ENCODE data around the gene DDX54. TPM values are rescaled to one million over a fixed set of nuclear protein-coding genes. Genes with fewer than 3 reads are reported as not detected.
"Not testable (repeated sequence)": the region's sequence is repeated elsewhere in the genome, so short reads cannot be mapped to it uniquely, and the experiment has no call there.

Gene DDX54
- total RNA-seq, 8 experiments from 2014 or later: 19.2 to 57.8 (median 36.7) TPM

DNA sequence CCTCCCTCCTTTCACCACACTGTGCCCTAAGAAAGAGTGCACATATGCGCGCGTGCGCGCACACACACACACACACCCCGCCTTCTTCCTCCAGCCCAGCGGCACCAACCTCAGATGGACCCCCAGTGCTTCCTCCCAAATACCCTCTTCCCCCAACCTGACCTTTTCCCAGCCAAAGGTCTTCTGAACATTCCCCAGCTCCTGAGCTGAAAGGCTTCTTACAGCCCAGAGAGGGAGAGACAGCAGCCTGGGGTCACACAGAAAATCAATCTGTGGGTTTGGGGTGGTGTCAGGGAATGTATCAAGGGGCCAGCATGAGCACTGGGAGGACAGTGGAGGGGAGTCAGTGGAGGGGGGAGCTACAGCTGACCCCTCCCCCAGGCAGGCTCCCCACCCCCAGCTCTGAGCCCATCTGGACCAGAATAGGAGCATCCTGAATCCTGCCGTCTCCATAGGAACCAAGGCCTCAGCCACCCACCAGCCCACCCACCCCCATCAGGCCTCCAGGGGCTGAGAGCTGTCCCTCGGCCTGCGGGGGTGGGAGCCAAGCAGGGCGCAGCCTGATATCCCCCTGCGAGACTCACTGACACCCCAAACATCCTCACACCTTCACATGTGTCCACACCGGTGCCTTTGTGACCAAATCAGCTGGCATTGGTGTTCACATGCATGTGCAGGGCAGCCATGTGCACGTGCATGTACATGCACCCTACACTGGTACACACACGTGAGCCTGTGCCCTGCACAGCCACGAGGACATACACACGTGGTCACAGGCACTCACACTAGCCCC is 55.4 kb downstream of the DDX54 start:
- Histone ChIP-seq H3K4me3 (no peak overlapping the region), H3K27ac (no peak overlapping the region), H3K4me1 (replicated peaks in 1 of 2) (peaks cover 0 to 8% of the 10 kb centered on the region in 2 donors)
- in situ Hi-C loops (cut with MboI; ENCODE audit: low pct_unique_long_range_greater_than_20kb in 2 of 9, low sequenced_read_pairs in 9 of 9, unreplicated experiment in 9 of 9): no loop called here
- ATAC-seq (replicated peaks in 6 of 8): peak in 3 of 8 experiments; percentile 6 to 37 (median 20)
- WGBS, 10 experiments: 63 to 77% (median 64%) methylated on average over 5 to 12 of the region's 17 CpGs; no CpG with 5 or more reads in 7 of the 10 experiments

DNA sequence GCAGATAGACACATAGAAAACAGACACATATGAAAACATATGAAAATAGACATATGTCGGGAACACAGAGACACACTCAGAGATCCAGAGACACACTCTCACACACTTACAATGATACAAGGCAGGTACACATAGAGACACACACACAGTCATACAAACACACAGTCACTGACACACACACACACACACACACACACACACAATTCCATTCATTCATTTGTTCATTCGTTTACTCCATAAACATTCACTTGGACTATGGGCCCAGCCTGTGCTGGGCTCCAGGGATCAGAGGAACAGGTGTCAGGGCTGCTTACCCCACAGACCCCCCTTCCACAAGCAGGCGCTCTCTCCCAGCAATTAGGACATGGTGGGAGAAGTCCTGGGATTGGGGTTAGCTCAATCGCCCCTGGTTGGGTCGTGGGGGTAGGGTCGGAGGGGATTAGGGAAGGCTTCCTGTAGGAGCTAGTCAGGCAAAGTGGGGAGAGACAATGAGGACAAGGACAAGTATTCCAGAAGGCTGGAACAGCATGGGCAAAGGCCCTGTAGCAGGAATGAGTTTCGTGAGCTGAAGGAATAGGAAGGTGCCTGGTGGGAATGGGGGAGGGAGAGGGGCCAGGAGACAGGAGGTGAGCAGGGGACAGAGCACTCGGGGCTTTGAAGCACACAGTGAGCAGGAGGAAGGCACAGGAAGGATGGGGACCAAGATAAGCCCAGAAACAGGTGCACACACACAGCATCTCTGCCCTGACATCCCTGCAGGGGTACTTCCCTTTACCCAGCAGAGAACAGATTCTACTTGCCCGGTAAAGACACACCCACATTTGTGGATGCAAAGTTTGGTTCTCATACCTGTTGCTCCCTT is 56.2 kb downstream of the DDX54 start:
- Histone ChIP-seq H3K4me3 (no peak overlapping the region), H3K27ac (no peak overlapping the region), H3K4me1 (replicated peaks in 1 of 2) (peaks cover 0 to 8% of the 10 kb centered on the region in 2 donors)
- 0 to 100% (median 48%) methylated on average over 1 to 4 of the region's 9 CpGs; no CpG with 5 or more reads in 1 of the 10 experiments for whole genome bisulfite sequencing, 10 experiments
- in situ Hi-C loops (cut with MboI; ENCODE audit: low pct_unique_long_range_greater_than_20kb in 2 of 9, low sequenced_read_pairs in 9 of 9, unreplicated experiment in 9 of 9): no loop called here
- no peak for ATAC-seq (replicated peaks in 6 of 8)

DNA sequence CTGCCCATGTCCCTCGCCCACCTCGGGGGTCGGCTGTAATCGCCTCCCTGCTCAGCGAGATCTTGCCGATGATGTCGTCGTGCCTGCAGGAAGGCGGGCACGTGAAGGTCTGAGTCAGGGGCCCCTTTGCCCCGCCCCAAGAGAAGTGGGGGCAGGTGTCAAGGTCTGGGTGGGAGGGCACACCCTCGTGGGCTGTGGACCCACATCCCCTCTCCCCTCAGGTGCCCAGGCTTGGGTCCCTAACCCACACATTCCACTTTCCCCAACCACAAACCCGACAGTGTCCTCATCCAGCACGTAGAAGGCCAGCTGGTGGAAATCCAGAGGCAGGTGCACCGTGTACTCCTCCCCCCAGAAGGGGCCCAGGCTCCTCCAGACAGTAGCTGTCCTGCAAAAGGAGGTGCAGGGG is 57.5 kb downstream of the DDX54 start:
- Histone ChIP-seq H3K27ac (no peak overlapping the region), H3K4me3 (no peak overlapping the region), H3K4me1 (replicated peaks in 1 of 2) (peaks cover 0 to 8% of the 10 kb centered on the region in 2 donors)
- 18 to 50% (median 34%) methylated on average over 3 to 12 of the region's 15 CpGs; no CpG with 5 or more reads in 7 of the 10 experiments for WGBS, 10 experiments
- in situ Hi-C loops (cut with MboI; ENCODE audit: low pct_unique_long_range_greater_than_20kb in 2 of 9, low sequenced_read_pairs in 9 of 9, unreplicated experiment in 9 of 9): no loop called here
- ATAC-seq (replicated peaks in 6 of 8): peak in 2 of 8 experiments; percentile 4 to 57

DNA sequence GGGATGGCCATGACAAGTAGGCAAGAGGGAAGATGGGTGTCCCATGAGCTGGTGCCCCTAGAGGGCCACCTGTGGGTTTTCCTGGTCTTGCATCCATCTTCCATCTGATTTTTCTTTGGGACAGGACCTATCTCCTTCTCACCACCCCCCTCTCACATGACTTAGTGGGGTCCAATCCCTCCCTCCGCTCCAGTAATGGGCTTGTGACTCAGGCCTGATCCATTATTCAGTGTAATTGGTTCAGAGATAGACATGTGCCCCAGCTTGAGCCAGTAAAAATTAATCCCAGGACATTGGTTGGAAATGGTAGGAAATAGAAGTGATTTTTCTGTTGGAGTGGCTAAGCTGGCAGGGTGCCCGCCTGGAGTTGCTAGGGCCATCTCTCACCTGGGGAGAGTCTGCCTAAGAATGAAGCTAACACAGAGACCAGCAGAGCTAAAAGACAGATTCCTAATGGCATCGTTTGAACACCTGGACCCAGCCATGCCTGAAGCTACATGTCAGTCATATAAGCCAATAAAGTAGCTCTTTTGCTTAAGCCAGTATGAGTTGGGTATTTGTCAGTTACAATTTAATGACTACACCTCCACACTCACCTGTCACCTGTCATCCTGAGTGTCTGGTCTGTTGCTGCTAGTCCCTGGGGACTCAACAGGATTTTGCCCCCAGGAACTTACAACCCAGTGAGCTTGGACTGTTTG is 64.5 kb downstream of the DDX54 start:
- Histone ChIP-seq H3K4me3 (no peak overlapping the region), H3K4me1 (replicated peaks in 1 of 2) (peaks cover 5 to 10% of the 10 kb centered on the region in 2 donors), H3K27ac (no peak overlapping the region)
- in situ Hi-C loops (cut with MboI; ENCODE audit: low pct_unique_long_range_greater_than_20kb in 2 of 9, low sequenced_read_pairs in 9 of 9, unreplicated experiment in 9 of 9): no loop called here
- WGBS, 10 experiments: 0 to 100% (median 70%) methylated on average over 1 to 3 of the region's 3 CpGs; no CpG with 5 or more reads in 3 of the 10 experiments
- peak in 2 of 8 experiments; percentile 44 to 71 for ATAC-seq (replicated peaks in 6 of 8)

DNA sequence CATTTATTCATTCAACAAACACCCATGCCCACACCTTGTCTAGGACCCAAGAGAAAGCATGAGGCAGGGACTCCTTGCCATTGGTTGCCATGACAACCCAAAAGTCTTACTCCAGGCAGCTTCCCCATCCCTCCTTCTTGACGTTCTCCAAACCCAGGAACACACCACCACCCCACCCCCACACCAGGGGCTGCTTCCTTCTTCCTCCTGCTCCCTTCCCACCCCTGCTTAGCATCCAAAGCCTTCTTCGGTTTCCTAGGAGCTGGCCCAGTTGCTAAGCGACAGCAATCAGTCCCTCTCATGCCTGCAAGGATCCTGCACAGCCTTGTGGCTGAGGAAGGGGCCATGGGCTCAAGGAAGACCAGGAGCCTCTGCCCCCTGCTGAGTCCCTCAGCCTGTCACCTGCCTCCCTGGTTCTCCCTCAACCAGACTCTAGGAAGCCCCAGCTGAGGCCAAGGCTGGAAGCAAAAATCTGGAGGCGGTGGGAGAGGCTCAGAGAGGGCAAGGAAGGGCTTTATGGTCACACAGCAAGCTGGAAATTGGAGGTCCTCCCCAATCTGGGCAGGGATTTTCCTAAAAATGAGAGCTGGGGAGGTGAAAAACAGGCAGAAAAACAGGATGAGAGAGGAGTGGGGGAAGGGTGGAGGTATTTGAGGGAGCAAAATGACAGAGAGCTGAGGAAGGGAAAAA is 65.2 kb downstream of the DDX54 start:
- in situ Hi-C loops (cut with MboI; ENCODE audit: low pct_unique_long_range_greater_than_20kb in 2 of 9, low sequenced_read_pairs in 9 of 9, unreplicated experiment in 9 of 9): no loop called here
- no peak overlapping the region for H3K4me3 ChIP-seq
- 0 to 83% (median 67%) methylated on average over 1 of the region's 4 CpGs; no CpG with 5 or more reads in 3 of the 10 experiments for WGBS, 10 experiments

DNA sequence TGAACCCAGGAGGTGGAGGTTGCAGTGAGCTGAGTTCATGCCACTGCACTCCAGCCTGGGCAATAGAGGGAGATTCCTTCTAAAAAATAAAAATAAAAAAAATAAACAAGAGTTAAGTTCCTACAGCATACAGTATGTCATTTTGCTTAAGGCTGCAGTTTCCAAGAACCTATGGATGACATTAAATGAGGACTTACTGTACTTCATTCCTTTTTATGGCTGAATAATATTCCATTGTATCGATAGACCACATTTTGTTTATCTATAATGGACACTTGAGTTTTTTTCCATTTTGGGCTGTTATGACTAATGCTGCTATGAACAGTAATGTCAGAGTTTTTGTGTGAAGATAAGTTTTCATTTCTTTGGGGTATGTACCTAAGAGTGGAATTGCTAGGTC is 67.1 kb downstream of the DDX54 start:
- H3K4me1 ChIP-seq (replicated peaks in 1 of 2): peaks cover 5 to 10% of the 10 kb centered on the region in 2 donors
- WGBS, 10 experiments: 29 to 100% (median 100%) methylated on average over 1 of the region's 1 CpG; no CpG with 5 or more reads in 3 of the 10 experiments
- no peak overlapping the region for H3K27ac ChIP-seq
- in situ Hi-C loops (cut with MboI; ENCODE audit: low pct_unique_long_range_greater_than_20kb in 2 of 9, low sequenced_read_pairs in 9 of 9, unreplicated experiment in 9 of 9): no loop called here
- no peak for ATAC-seq (replicated peaks in 6 of 8)
- H3K4me3 ChIP-seq: no peak overlapping the region

More for the DNA sequence above, 65.2 kb downstream of the DDX54 start:
- peaks cover 5 to 10% of the 10 kb centered on the region in 2 donors for H3K4me1 ChIP-seq (replicated peaks in 1 of 2)
- no peak overlapping the region for H3K27ac ChIP-seq
- peak in 5 of 8 experiments; percentile 93 to 98 (median 96) for ATAC-seq (replicated peaks in 6 of 8)

DNA sequence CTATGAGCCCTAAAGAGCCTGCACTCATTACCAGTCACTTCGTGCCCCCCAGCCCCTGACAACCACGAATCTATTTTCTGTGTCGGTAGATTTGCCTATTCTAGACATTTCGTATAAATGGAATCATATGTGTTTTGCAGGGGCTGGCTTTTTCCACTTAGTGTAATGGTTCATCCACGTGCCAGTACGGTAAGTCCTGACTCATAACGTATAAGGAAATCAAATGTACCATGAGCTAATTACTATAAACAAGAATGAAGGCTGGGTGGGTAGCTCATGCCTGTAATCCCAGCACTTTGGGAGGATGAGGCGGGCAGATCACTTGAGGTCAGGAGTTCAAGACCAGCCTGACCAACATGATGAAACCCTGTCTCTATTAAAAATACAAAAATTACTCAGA is 67.6 kb downstream of the DDX54 start:
- H3K4me1 ChIP-seq (replicated peaks in 1 of 2); H3K4me3 ChIP-seq; H3K27ac ChIP-seq; in situ Hi-C loops (cut with MboI; ENCODE audit: low pct_unique_long_range_greater_than_20kb in 2 of 9, low sequenced_read_pairs in 9 of 9, unreplicated experiment in 9 of 9): not testable (repeated sequence)
- peak in 3 of 8 experiments; percentile 46 to 76 (median 56) for ATAC-seq (replicated peaks in 6 of 8)
- WGBS, 10 experiments: 5 to 84% (median 44%) methylated on average over 1 to 8 of the region's 8 CpGs; no CpG with 5 or more reads in 2 of the 10 experiments

DNA sequence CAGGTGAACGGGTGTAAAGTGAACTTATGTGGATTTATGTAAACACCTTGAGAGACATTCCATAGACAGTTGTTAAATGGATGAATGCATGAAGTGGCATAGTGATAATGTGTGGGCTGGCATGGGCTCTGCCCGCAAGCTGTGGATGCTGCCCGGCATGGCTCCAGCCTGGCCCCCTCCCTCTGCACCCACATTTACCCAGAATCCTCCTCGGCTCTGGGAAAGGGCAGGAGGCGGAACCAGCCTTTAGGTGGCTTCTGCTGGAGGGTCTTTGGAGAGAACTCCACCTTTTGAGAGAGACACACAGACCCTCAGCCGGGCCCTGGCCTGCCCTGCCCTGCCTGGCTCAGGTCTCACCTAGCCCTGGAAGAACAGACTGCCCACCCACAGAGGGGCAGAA is 68.4 kb downstream of the DDX54 start:
- WGBS, 10 experiments: 10 to 100% (median 44%) methylated on average over 1 to 4 of the region's 6 CpGs; no CpG with 5 or more reads in 3 of the 10 experiments
- ATAC-seq (replicated peaks in 6 of 8): peak in 1 of 8 experiments; percentile 52
- Histone ChIP-seq H3K27ac (no peak overlapping the region), H3K4me3 (no peak overlapping the region), H3K4me1 (replicated peaks in 1 of 2) (peaks cover 5 to 10% of the 10 kb centered on the region in 2 donors)
- in situ Hi-C loops (cut with MboI; ENCODE audit: low pct_unique_long_range_greater_than_20kb in 2 of 9, low sequenced_read_pairs in 9 of 9, unreplicated experiment in 9 of 9): no loop called here

DNA sequence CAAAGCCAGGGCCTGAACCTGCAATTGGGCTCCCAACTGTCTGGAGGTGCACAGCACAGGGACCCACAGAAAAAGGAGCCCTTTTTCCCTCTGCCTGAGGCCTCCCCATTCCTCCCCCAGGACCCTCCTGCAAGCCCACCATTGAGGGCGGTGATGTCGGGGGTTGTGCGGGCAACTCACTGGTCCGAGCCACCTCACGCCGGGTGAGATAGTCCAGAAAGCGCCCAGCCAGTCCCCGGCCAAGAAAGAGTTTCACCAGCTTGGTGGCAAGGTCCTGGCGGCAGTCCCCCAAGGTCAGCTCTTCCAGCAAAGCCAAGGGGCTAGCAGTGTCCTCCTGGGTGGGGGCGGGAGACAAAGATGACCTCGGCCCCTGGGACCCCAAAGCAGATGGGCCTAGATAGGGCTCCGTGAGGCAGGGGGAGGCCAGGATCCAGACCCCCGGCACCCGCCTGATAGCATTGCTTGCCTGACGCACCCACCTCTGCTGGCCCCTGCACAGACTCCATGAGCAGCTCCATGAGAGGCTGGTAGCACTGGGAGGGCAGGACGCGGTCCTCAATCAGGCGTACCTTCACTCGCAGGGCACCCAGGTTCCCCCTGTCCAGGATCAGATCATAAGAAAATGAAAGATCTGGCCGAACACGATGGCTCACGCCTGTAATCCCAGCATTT is 69.7 kb downstream of the DDX54 start:
- Histone ChIP-seq H3K4me3 (no peak overlapping the region), H3K4me1 (replicated peaks in 1 of 2) (peaks cover 5 to 10% of the 10 kb centered on the region in 2 donors), H3K27ac (no peak overlapping the region)
- 63 to 90% (median 80%) methylated on average over 2 to 5 of the region's 22 CpGs; no CpG with 5 or more reads in 5 of the 10 experiments for WGBS, 10 experiments
- in situ Hi-C loops (cut with MboI; ENCODE audit: low pct_unique_long_range_greater_than_20kb in 2 of 9, low sequenced_read_pairs in 9 of 9, unreplicated experiment in 9 of 9): no loop called here
- ATAC-seq (replicated peaks in 6 of 8): no peak

DNA sequence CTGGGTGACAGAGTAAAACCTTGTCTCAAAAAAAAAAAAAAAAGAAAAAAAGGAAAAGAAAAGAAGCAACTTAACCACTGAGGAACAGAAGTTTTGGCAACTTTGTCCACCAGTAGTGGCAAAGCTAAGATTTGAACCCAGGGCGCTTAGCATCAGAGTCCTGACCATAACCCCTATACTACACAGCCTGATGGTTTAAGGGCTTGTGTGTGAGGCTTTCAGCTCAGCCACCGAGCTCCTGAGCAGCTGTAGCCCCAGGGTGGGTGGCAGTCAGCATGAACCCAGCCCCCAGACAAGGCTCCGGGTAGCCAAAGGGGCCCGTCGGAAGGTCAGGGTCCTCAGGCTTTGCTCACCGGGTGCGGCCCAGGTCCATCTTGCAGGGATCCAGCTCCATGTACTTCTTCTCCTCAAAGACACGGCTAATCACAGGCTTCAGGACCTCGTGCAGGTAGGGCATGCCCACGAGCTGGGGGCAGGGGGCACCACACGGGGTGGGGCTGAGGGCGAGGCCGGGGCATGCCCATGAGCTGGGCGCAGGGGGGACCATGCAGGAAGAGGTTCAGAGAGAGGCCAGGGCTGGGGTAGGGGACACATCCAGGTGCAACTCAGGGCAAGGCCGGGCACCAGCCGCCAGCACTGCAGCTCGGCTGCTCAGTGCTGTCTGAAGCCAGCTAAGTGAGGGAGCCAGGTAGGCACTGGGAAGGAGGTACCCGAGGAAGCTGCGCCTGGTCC is 70.7 kb downstream of the DDX54 start:
- H3K4me1 ChIP-seq (replicated peaks in 1 of 2): peaks cover 0 to 2% of the 10 kb centered on the region in 2 donors
- peak in 1 of 8 experiments; percentile 48 for ATAC-seq (replicated peaks in 6 of 8)
- in situ Hi-C loops (cut with MboI; ENCODE audit: low pct_unique_long_range_greater_than_20kb in 2 of 9, low sequenced_read_pairs in 9 of 9, unreplicated experiment in 9 of 9): no loop called here
- H3K4me3 ChIP-seq: no peak overlapping the region
- 60 to 100% (median 80%) methylated on average over 1 to 4 of the region's 19 CpGs; no CpG with 5 or more reads in 4 of the 10 experiments for WGBS, 10 experiments
- no peak overlapping the region for H3K27ac ChIP-seq

DNA sequence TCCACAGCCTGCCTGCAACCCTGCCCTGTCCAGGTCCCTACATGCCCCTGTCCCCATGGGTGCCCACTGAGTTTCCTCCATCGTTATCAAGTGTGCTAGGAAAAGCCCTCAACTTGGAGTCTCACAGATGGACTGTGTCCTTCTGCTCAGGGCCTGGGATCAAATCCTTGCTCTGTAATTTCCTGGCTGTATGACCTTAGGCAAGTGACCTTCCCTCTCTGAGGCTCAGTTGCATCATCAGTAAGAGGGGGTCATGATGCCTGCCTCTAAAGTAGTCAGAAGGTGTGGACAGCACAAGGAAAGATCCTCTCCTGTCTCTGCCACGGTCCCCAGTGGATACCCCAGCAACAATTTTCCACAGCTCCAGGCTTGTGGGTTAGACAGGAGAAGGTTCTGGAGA is 71.9 kb downstream of the DDX54 start:
- H3K4me1 ChIP-seq (replicated peaks in 1 of 2): no peaks in the 10 kb centered on the region
- in situ Hi-C loops (cut with MboI; ENCODE audit: low pct_unique_long_range_greater_than_20kb in 2 of 9, low sequenced_read_pairs in 9 of 9, unreplicated experiment in 9 of 9): no loop called here
- no peak for ATAC-seq (replicated peaks in 6 of 8)
- 86 to 100% (median 100%) methylated on average over 1 of the region's 2 CpGs; no CpG with 5 or more reads in 5 of the 10 experiments for WGBS, 10 experiments
- no peak overlapping the region for H3K4me3 ChIP-seq
- no peak overlapping the region for H3K27ac ChIP-seq
